GM12878 (cell line): ENCODE results near the gene SYNGR3. TPM values are rescaled to one million over a fixed set of nuclear protein-coding genes. Genes with fewer than 3 reads are reported as not detected.

Experiments
- ATAC-seq: fragments of 200-7000 bp; cut with Tn5 transposase; 3 replicates; pipeline ENCODE4 v1.9.1; 2020; ENCODE audit warnings: mild to moderate bottlenecking, moderate library complexity
- BruUV-seq: library from RNA; stranded (reverse); fragments of 400-500 nt; replicated peaks from 2 replicates; lab custom pipeline; 2021; lab: Mats Ljungman, UMichigan
- CTCF ChIA-PET: fragments of 300-600 bp; sonication (Branson Sonifier 250); formaldehyde crosslinking; extraction: SDS; loops from one replicate; lab custom pipeline; 2021; ENCODE audit warnings: inconsistent platforms; lab: Yijun Ruan, JAX
- POLR2A ChIA-PET: fragments of 350-600 bp; formaldehyde crosslinking; extraction: SDS; loops from one replicate; lab custom pipeline; 2021; ENCODE audit warnings: inconsistent platforms; lab: Charles Lee
- RAD21 ChIA-PET: fragments of 300-600 bp; sonication (Branson Sonifier 250); formaldehyde crosslinking; loops from one replicate; lab custom pipeline; 2023; ENCODE audit warnings: antibody characterized with exemption; ENCODE audit not compliant: unreplicated experiment; lab: Charles Lee
- SMC1A ChIA-PET: fragments of 300-600 bp; sonication (Branson Sonifier 250); formaldehyde crosslinking; loops from one replicate; lab custom pipeline; 2023; ENCODE audit not compliant: unreplicated experiment, uncharacterized antibody; lab: Charles Lee
- DNase-seq: peaks from one replicate; pipeline ENCODE4 v3.0.0-alpha.2; 2011; ENCODE audit warnings: low read depth, low spot score
- FAIRE-seq: peaks from 3 replicates; lab custom pipeline; 2011; peaks lifted over from hg19 to GRCh38; lab: Jason Lieb, UNC
- H2AFZ ChIP-seq: 2 replicates; pipeline ENCODE4 v1.6.0; 2011; ENCODE audit warnings: low read depth, low read length, control low read depth; ENCODE audit not compliant: control insufficient read depth
- H3K27ac ChIP-seq: 2 replicates; pipeline ENCODE4 v1.5.1; 2011; ENCODE audit warnings: control low read depth; ENCODE audit not compliant: control insufficient read depth, insufficient read depth
- H3K27me3 ChIP-seq, 2 experiments: replicated peaks in 1 of 2; 2 replicates each; pipeline versions ENCODE4 v1.6.0 to v1.6.1; 2011; ENCODE audit warnings: low read length in 1 of 2; ENCODE audit not compliant: control insufficient read depth in 2 of 2, insufficient read depth in 2 of 2
- H3K36me3 ChIP-seq, 2 experiments: 2 replicates each; pipeline ENCODE4 v1.5.1; 2011; ENCODE audit warnings: low read length in 1 of 2; ENCODE audit not compliant: control insufficient read depth in 2 of 2, insufficient read depth in 2 of 2
- H3K4me1 ChIP-seq: 2 replicates; pipeline ENCODE4 v1.6.1; 2011; ENCODE audit warnings: mild to moderate bottlenecking, low read length, moderate library complexity, mixed read lengths; ENCODE audit not compliant: control insufficient read depth, insufficient read depth
- H3K4me2 ChIP-seq: 2 replicates; pipeline ENCODE4 v1.6.0; 2011; ENCODE audit warnings: control low read depth; ENCODE audit not compliant: control insufficient read depth, insufficient read depth
- H3K4me3 ChIP-seq: fragments of 200-600 bp; sonication (generic); 2 replicates; pipeline ENCODE4 v1.5.1; 2016
- H3K79me2 ChIP-seq: 2 replicates; pipeline ENCODE4 v1.6.0; 2011; ENCODE audit warnings: low read length; ENCODE audit not compliant: control insufficient read depth, insufficient read depth
- H3K9ac ChIP-seq: 2 replicates; pipeline ENCODE4 v1.8.0; 2011; ENCODE audit warnings: low read length, control low read depth, mixed read lengths; ENCODE audit not compliant: control insufficient read depth, insufficient read depth
- H3K9me3 ChIP-seq: replicated peaks from 3 replicates; pipeline ENCODE4 v1.5.1; 2011; ENCODE audit warnings: mild to moderate bottlenecking, low read length; ENCODE audit not compliant: control insufficient read depth, insufficient read depth
- H4K20me1 ChIP-seq: 2 replicates; pipeline ENCODE4 v1.6.0; 2011; ENCODE audit not compliant: control insufficient read depth, insufficient read depth
- BACH1 ChIP-seq: fragments of 450-650 bp; IDR thresholded peaks from 2 replicates; pipeline ENCODE4 v1.6.1; 2017; ENCODE audit warnings: mild to moderate bottlenecking, borderline replicate concordance
- BCL3 ChIP-seq: IDR thresholded peaks from 2 replicates; pipeline ENCODE4 v1.6.1; 2011; ENCODE audit warnings: borderline replicate concordance, low read depth, mild to moderate bottlenecking, moderate library complexity, low read length; ENCODE audit not compliant: insufficient read depth, poor library complexity, severe bottlenecking
- CEBPZ ChIP-seq: fragments of 150-350 bp; IDR thresholded peaks from 2 replicates; pipeline ENCODE4 v1.6.1; 2016; ENCODE audit warnings: low read depth, low read length
- E2F4 ChIP-seq: IDR thresholded peaks from 2 replicates; pipeline ENCODE4 v1.6.1; 2012; ENCODE audit warnings: low read depth, low read length, improper control_type of control experiment
- RCOR1 ChIP-seq: conservative IDR thresholded peaks from 2 replicates; pipeline ENCODE4 v1.6.1; 2012; ENCODE audit warnings: low read depth, low read length, improper control_type of control experiment
- RUNX3 ChIP-seq: IDR thresholded peaks from 2 replicates; pipeline ENCODE4 v1.6.1; 2012; ENCODE audit warnings: low read length, inconsistent platforms
- SIN3A ChIP-seq: IDR thresholded peaks from 2 replicates; pipeline ENCODE4 v1.6.1; 2012; ENCODE audit warnings: low read depth, low read length, improper control_type of control experiment
- ZNF24 ChIP-seq: fragments of 450-650 bp; IDR thresholded peaks from 2 replicates; pipeline ENCODE4 v1.6.1; 2017; ENCODE audit warnings: antibody characterized with exemption, mild to moderate bottlenecking
- WGBS: methylation state at CpG from one replicate; pipeline ENCODE4 v1.1.6; 2016; ENCODE audit warnings: low lambda C conversion rate; ENCODE audit not compliant: insufficient replicate concordance, insufficient coverage; ENCODE audit errors: missing lambda C conversion rate; 5-methylcytosine and 5-hydroxymethylcytosine counted together
- in situ Hi-C: fragments of 300-500 bp; cut with MboI; formaldehyde crosslinking; loops from 9 replicates; pipeline ENCODE4 v1.14.3; 2018; ENCODE audit warnings: mixed read lengths
- intact Hi-C: fragments of 100-400 bp; cut with micrococcal nuclease; formaldehyde crosslinking; loops from one replicate; pipeline ENCODE4 v1.14.2; 2022; ENCODE audit not compliant: unreplicated experiment
- polyA plus RNA-seq, 11 experiments: library from polyadenylated mRNA; depleted of rRNA in 4 of 11; unstranded in 6 of 11; stranded (reverse) in 5 of 11; fragments of >200 nt; fragmentation: Nextera tagmentation in 4 of 11; fragmentation: Illumina TruSeq in 1 of 11; extraction: Ambion mirVana in 4 of 11; extraction: Trizol in 1 of 11; gene quantifications; 1 replicate in 1 of 11; 2 replicates in 10 of 11; pipeline versions ENCODE4 v1.2.1 to v1.2.3, GENCODE V29; 2011 to 2016; ENCODE audit warnings: inconsistent platforms in 2 of 11, missing spikeins in 2 of 11, low read depth in 1 of 11
- total RNA-seq, 4 experiments: library from RNA; depleted of rRNA in 3 of 4; stranded (reverse); fragments of >200 nt in 3 of 4; fragmentation: Illumina TruSeq in 1 of 4; extraction: Trizol in 1 of 4; gene quantifications; 2 replicates each; pipeline versions ENCODE4 v1.2.1 to v1.2.3, GENCODE V29; 2013 to 2021
- TF ChIP-seq, protein P1 (sequence below): fragments of 450-650 bp; IDR thresholded peaks from 2 replicates; pipeline ENCODE4 v1.6.1; 2016; ENCODE audit warnings: mild to moderate bottlenecking, moderate library complexity, borderline replicate concordance

SYNGR3 gene
- total and polyA plus RNA-seq, 10 of the 15 experiments (the other 5 are each of a cell fraction or from before 2014, with no cell fraction given) = 1.2 to 18.1 (median 6.6) TPM

GRCh38 chr16:1983544-1984346 lies 6.0 kb upstream of the SYNGR3 start, which contains the start of gene GFER:
TSS of gene GFER (plus strand) at chr16:1984193. CDS start at chr16:1984219, 26 bp downstream.
- Histone ChIP-seq H4K20me1 (no peaks in the 10 kb centered on the region), H3K27ac (no peak within 1 kb of the TSS), H3K9me3 (no peaks in the 10 kb centered on the region), H3K9ac (peak within 1 kb of the TSS; percentile 80), H3K27me3 (0 out of 4 replicates have a peak, but pooled peaks cover 0 to 5% of the 10 kb centered on the region in 2 experiments), H3K4me3 (peak within 1 kb of the TSS; percentile 87), H3K79me2 (no peaks in the 10 kb centered on the region; the same call in none of the 2 replicates), H2AFZ (peak within 1 kb of the TSS; percentile 81), H3K36me3 (peaks cover 5 to 7% of the 10 kb centered on the region in 2 experiments; a peak in 3 of 4 replicates), H3K4me2 (peak within 1 kb of the TSS; percentile 95), H3K4me1 (peaks cover 28% of the 10 kb centered on the region)
- ATAC-seq (peak; percentile 91), FAIRE-seq (peak; percentile 38), DNase-seq (peak; percentile 43)
- BruUV-seq = no TSS peak
- ChIA-PET CTCF (no interaction called here), POLR2A (interaction anchor here (4.7 kb wide), 1 partner anchor 12 kb away, joined by 21 read pairs; the partner anchor contains the start of gene TBL3), SMC1A (no interaction called here), RAD21 (interaction anchor here (0.9 to 2.1 kb wide), 3 partner anchors 12 to 157 kb away, joined by 3 to 6 read pairs (median 3); partner anchors contain the start of gene TBL3)
- under 1% methylated on average over 69 of the region's 109 CpGs for WGBS
- intact Hi-C loops = no loop called here
- in situ Hi-C loops = no loop called here
- peak; percentile 50 for TF ChIP-seq BCL3
- TF ChIP-seq CEBPZ = no peak
- peak; percentile 50; the same call in 1 of the 2 replicates for TF ChIP-seq SIN3A
- peak; percentile 67 for TF ChIP-seq ZNF24
- TF ChIP-seq, protein P1, sequence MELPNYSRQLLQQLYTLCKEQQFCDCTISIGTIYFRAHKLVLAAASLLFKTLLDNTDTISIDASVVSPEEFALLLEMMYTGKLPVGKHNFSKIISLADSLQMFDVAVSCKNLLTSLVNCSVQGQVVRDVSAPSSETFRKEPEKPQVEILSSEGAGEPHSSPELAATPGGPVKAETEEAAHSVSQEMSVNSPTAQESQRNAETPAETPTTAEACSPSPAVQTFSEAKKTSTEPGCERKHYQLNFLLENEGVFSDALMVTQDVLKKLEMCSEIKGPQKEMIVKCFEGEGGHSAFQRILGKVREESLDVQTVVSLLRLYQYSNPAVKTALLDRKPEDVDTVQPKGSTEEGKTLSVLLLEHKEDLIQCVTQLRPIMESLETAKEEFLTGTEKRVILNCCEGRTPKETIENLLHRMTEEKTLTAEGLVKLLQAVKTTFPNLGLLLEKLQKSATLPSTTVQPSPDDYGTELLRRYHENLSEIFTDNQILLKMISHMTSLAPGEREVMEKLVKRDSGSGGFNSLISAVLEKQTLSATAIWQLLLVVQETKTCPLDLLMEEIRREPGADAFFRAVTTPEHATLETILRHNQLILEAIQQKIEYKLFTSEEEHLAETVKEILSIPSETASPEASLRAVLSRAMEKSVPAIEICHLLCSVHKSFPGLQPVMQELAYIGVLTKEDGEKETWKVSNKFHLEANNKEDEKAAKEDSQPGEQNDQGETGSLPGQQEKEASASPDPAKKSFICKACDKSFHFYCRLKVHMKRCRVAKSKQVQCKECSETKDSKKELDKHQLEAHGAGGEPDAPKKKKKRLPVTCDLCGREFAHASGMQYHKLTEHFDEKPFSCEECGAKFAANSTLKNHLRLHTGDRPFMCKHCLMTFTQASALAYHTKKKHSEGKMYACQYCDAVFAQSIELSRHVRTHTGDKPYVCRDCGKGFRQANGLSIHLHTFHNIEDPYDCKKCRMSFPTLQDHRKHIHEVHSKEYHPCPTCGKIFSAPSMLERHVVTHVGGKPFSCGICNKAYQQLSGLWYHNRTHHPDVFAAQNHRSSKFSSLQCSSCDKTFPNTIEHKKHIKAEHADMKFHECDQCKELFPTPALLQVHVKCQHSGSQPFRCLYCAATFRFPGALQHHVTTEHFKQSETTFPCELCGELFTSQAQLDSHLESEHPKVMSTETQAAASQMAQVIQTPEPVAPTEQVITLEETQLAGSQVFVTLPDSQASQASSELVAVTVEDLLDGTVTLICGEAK = no peak
- TF ChIP-seq RUNX3 = peak; percentile 55; the same call in 1 of the 2 replicates
- TF ChIP-seq RCOR1 = no peak
- no peak for TF ChIP-seq E2F4
- TF ChIP-seq BACH1 = peak; percentile 81
